Progenitor cell of endocrine pancreas (in vitro differentiated cells): ENCODE results near the gene PLEKHH2. TPM values are rescaled to one million over a fixed set of nuclear protein-coding genes. Genes with fewer than 3 reads are reported as not detected.
A peak's percentile ranks its signal among the peaks of the same experiment; 100 is the strongest.
"Not testable (repeated sequence)": the region's sequence is repeated elsewhere in the genome, so short reads cannot be mapped to it uniquely, and the experiment has no call there.

Experiments
- DNase-seq: peaks from one replicate; pipeline ENCODE4 v3.0.0; 2021; ENCODE audit warnings: low spot score; ENCODE audit not compliant: unreplicated experiment
- H3K27ac Mint-ChIP-seq: 2 replicates; pipeline ENCODE4 v1.8.0; 2021; ENCODE audit warnings: mild to moderate bottlenecking, moderate library complexity, mixed read lengths
- H3K27me3 Mint-ChIP-seq: 2 replicates; pipeline ENCODE4 v1.8.0; 2021; ENCODE audit warnings: mixed read lengths
- H3K36me3 Mint-ChIP-seq: 2 replicates; pipeline ENCODE4 v1.8.0; 2022; ENCODE audit warnings: mixed read lengths; ENCODE audit not compliant: insufficient read depth
- H3K4me1 Mint-ChIP-seq: 2 replicates; pipeline ENCODE4 v1.8.0; 2021; ENCODE audit warnings: low read depth, mixed read lengths
- H3K4me3 Mint-ChIP-seq: 2 replicates; pipeline ENCODE4 v1.8.0; 2021; ENCODE audit warnings: low read depth, mild to moderate bottlenecking, moderate library complexity, mixed read lengths
- H3K9me3 Mint-ChIP-seq: 2 replicates; pipeline ENCODE4 v1.8.0; 2021; ENCODE audit warnings: low read depth, mixed read lengths
- CTCF ChIP-seq: fragments of 200-600 bp; sonication (generic); IDR thresholded peaks from one replicate; pipeline ENCODE4 v1.5.0; 2021; ENCODE audit warnings: antibody characterized with exemption, mild to moderate bottlenecking; ENCODE audit not compliant: unreplicated experiment
- total RNA-seq: library from RNA; stranded (reverse); gene quantifications from 2 replicates; pipeline ENCODE4 v1.2.1, GENCODE V29; 2021

The PLEKHH2 gene
- total RNA-seq, 1 donor from 2014 or later: 9.0 TPM

GRCh38 chr2:43631618-43632317, 5.3 kb upstream of the PLEKHH2 start:
- H3K27me3 Mint-ChIP-seq: peaks cover 4% of the 10 kb centered on the region
- no peak for TF ChIP-seq CTCF
- H3K36me3 Mint-ChIP-seq: no peaks in the 10 kb centered on the region
- no peak overlapping the region for H3K27ac Mint-ChIP-seq
- peaks cover 5% of the 10 kb centered on the region for H3K9me3 Mint-ChIP-seq
- DNase-seq: no peak
- H3K4me1 Mint-ChIP-seq: peaks cover 32% of the 10 kb centered on the region
- no peak overlapping the region for H3K4me3 Mint-ChIP-seq

- peaks cover 10% of the 10 kb centered on the region for H3K27me3 Mint-ChIP-seq
- H3K27ac Mint-ChIP-seq: peak overlapping the region; percentile 33
- peaks cover 36% of the 10 kb centered on the region for H3K4me1 Mint-ChIP-seq
- H3K36me3 Mint-ChIP-seq: no peaks in the 10 kb centered on the region
- TF ChIP-seq CTCF: no peak
- DNase-seq: no peak
- H3K9me3 Mint-ChIP-seq: peaks cover 3% of the 10 kb centered on the region
- peak overlapping the region; percentile 14 for H3K4me3 Mint-ChIP-seq
Observed at GRCh38 chr2:43634604-43635306, 2.3 kb upstream of the PLEKHH2 start.

GRCh38 chr2:43636153-43636552, 907 bp upstream of the PLEKHH2 start:
- not testable (repeated sequence) for H3K27me3 Mint-ChIP-seq, H3K27ac Mint-ChIP-seq, H3K9me3 Mint-ChIP-seq, DNase-seq, H3K36me3 Mint-ChIP-seq
- Mint-ChIP-seq H3K4me3 (peak overlapping the region; percentile 22), H3K4me1 (peaks cover 36% of the 10 kb centered on the region)

GRCh38 chr2:43636621-43637020, 439 bp upstream of the PLEKHH2 start:
- Mint-ChIP-seq H3K27ac (no peak overlapping the region), H3K36me3 (peaks cover 2% of the 10 kb centered on the region)
- TF ChIP-seq CTCF: no peak

GRCh38 chr2:43642363-43642762, 5.3 kb downstream of the PLEKHH2 start:
- TF ChIP-seq CTCF: no peak
- Mint-ChIP-seq H3K4me1 (peaks cover 5% of the 10 kb centered on the region), H3K27ac (no peak overlapping the region), H3K4me3 (no peak overlapping the region), H3K9me3 (peaks cover 3% of the 10 kb centered on the region), H3K27me3 (peaks cover 5% of the 10 kb centered on the region), H3K36me3 (peaks cover 2% of the 10 kb centered on the region)
- no peak for DNase-seq

More at GRCh38 chr2:43636621-43637020, 439 bp upstream of the PLEKHH2 start:
- Mint-ChIP-seq H3K4me3 (peak overlapping the region; percentile 66), H3K27me3 (peaks cover 10% of the 10 kb centered on the region), H3K4me1 (peaks cover 36% of the 10 kb centered on the region), H3K9me3 (peaks cover 3% of the 10 kb centered on the region)
- no peak for DNase-seq
